HG03060 (cell line): Measurements from ENCODE around the gene PTPRS.
"Not testable (repeated sequence)": the region's sequence is repeated elsewhere in the genome, so short reads cannot be mapped to it uniquely, and the experiment has no call there.

ENCODE experiments used
- ATAC-seq: cut with Tn5 transposase; IDR thresholded peaks from one replicate; pipeline ENCODE4 v1.9.1; 2021; ENCODE audit warnings: low read depth, moderate number of reproducible peaks; ENCODE audit not compliant: unreplicated experiment

PTPRS gene

GRCh38 chr19:5340637-5341447 lies at the start of gene PTPRS:
Gene PTPRS, minus strand, starts transcription at chr19:5340812. Its CDS starts 54,672 bp downstream, at chr19:5286140.
- ATAC-seq = no peak

GRCh38 chr19:5389353-5389752 lies 48.7 kb upstream of the PTPRS start:
- no peak for ATAC-seq

GRCh38 chr19:5387472-5387871 lies 46.9 kb upstream of the PTPRS start:
- ATAC-seq = no peak

- no peak for ATAC-seq
Observed at GRCh38 chr19:5386841-5387240, 46.2 kb upstream of the PTPRS start.

- ATAC-seq = not testable (repeated sequence)
Observed at GRCh38 chr19:5381197-5381596, 40.6 kb upstream of the PTPRS start.

- ATAC-seq = no peak
Observed at GRCh38 chr19:5380215-5380919, 39.8 kb upstream of the PTPRS start.

GRCh38 chr19:5376928-5377327 lies 36.3 kb upstream of the PTPRS start:
- no peak for ATAC-seq

- no peak for ATAC-seq
Observed at GRCh38 chr19:5372572-5373200, 32.1 kb upstream of the PTPRS start.

- ATAC-seq = no peak
Observed at GRCh38 chr19:5369962-5370367, 29.4 kb upstream of the PTPRS start.

GRCh38 chr19:5369304-5369703 lies 28.7 kb upstream of the PTPRS start:
- ATAC-seq = no peak

GRCh38 chr19:5367530-5368133 lies 27.0 kb upstream of the PTPRS start:
- no peak for ATAC-seq

GRCh38 chr19:5365905-5366304 lies 25.3 kb upstream of the PTPRS start:
- ATAC-seq = no peak

- no peak for ATAC-seq
Observed at GRCh38 chr19:5364674-5365073, 24.1 kb upstream of the PTPRS start.

- ATAC-seq = not testable (repeated sequence)
Observed at GRCh38 chr19:5361839-5362238, 21.2 kb upstream of the PTPRS start.

- no peak for ATAC-seq
Observed at GRCh38 chr19:5361407-5361806, 20.8 kb upstream of the PTPRS start.

GRCh38 chr19:5360003-5360780 lies 19.6 kb upstream of the PTPRS start:
- no peak for ATAC-seq

GRCh38 chr19:5358173-5358800 lies 17.7 kb upstream of the PTPRS start:
- ATAC-seq = no peak

- ATAC-seq = no peak
Observed at GRCh38 chr19:5357584-5357983, 17.0 kb upstream of the PTPRS start.

GRCh38 chr19:5356918-5357317 lies 16.3 kb upstream of the PTPRS start:
- no peak for ATAC-seq

GRCh38 chr19:5356428-5356827 lies 15.8 kb upstream of the PTPRS start:
- no peak for ATAC-seq
